DND-41 (cell line): ENCODE results near the gene ANXA8L1.
"Not testable (repeated sequence)": the region's sequence is repeated elsewhere in the genome, so short reads cannot be mapped to it uniquely, and the experiment has no call there.

Experiments used
- ATAC-seq: fragments of 200-7000 bp; cut with Tn5 transposase; 3 replicates; pipeline ENCODE4 v1.9.1; 2021; ENCODE audit warnings: low read depth; ENCODE audit not compliant: insufficient read depth
- DNase-seq: peaks from one replicate; pipeline ENCODE4 v3.0.0-alpha.2; 2020
- H2AFZ ChIP-seq: 2 replicates; pipeline ENCODE4 v1.6.0; 2012; ENCODE audit warnings: low read depth, low read length
- H3K27ac ChIP-seq: 2 replicates; pipeline ENCODE4 v1.5.1; 2012; ENCODE audit warnings: low read length, inconsistent platforms
- H3K27me3 ChIP-seq: fragments of 200-600 bp; sonication (generic); 2 replicates; pipeline ENCODE4 v1.6.0; 2012; ENCODE audit warnings: low read length, mild to moderate bottlenecking, inconsistent platforms; ENCODE audit not compliant: insufficient read depth, poor library complexity
- H3K36me3 ChIP-seq: 2 replicates; pipeline ENCODE4 v1.5.1; 2012; ENCODE audit warnings: low read length, inconsistent platforms; ENCODE audit not compliant: insufficient read depth
- H3K4me1 ChIP-seq: 2 replicates; pipeline ENCODE4 v1.5.1; 2012; ENCODE audit warnings: mild to moderate bottlenecking, low read length; ENCODE audit not compliant: insufficient read depth
- H3K4me2 ChIP-seq: 2 replicates; pipeline ENCODE4 v1.6.0; 2012; ENCODE audit warnings: mild to moderate bottlenecking, moderate library complexity, low read length, inconsistent platforms; ENCODE audit not compliant: insufficient read depth
- H3K4me3 ChIP-seq, 2 experiments: fragments of 200-600 bp in 1 of 2; shearing (Covaris generic) in 1 of 2; 2 replicates each; pipeline ENCODE4 v1.5.1; 2012 to 2016; ENCODE audit warnings: inconsistent platforms in 2 of 2, low read length in 2 of 2, mild to moderate bottlenecking in 2 of 2, low read depth in 1 of 2, moderate library complexity in 1 of 2
- H3K79me2 ChIP-seq: 2 replicates; pipeline ENCODE4 v1.6.0; 2012; ENCODE audit warnings: low read length, inconsistent platforms; ENCODE audit not compliant: insufficient read depth
- H3K9ac ChIP-seq: 2 replicates; pipeline ENCODE4 v1.6.0; 2012; ENCODE audit warnings: low read depth, mild to moderate bottlenecking, inconsistent platforms, low read length, moderate library complexity
- H3K9me3 ChIP-seq: 2 replicates; pipeline ENCODE4 v1.5.1; 2012; ENCODE audit warnings: low read length, moderate library complexity, mild to moderate bottlenecking, inconsistent platforms; ENCODE audit not compliant: insufficient read depth, severe bottlenecking
- H4K20me1 ChIP-seq: 2 replicates; pipeline ENCODE4 v1.6.0; 2012; ENCODE audit warnings: low read length; ENCODE audit not compliant: insufficient read depth
- CTCF ChIP-seq: IDR thresholded peaks from 2 replicates; pipeline ENCODE4 v1.5.1; 2012; ENCODE audit warnings: borderline replicate concordance, low read length, moderate library complexity, mild to moderate bottlenecking; ENCODE audit not compliant: poor library complexity, severe bottlenecking; ENCODE audit errors: extremely low read depth
- EZH2 ChIP-seq: IDR thresholded peaks from 3 replicates; pipeline ENCODE4 v1.6.1; 2012; ENCODE audit warnings: borderline replicate concordance, low read depth, mild to moderate bottlenecking, moderate library complexity, low read length, inconsistent platforms; ENCODE audit not compliant: severe bottlenecking

ANXA8L1 gene

GRCh38 chr10:46328853-46329689 is 46.5 kb upstream of the ANXA8L1 start:
- H3K27ac ChIP-seq: no peak overlapping the region

GRCh38 chr10:46329690-46330016 is 45.9 kb upstream of the ANXA8L1 start:
- no peaks in the 10 kb centered on the region for H4K20me1 ChIP-seq
- no peak overlapping the region for H3K9ac ChIP-seq
- no peak overlapping the region for H3K4me2 ChIP-seq
- H3K27me3 ChIP-seq: peaks cover 10% of the 10 kb centered on the region
- H3K9me3 ChIP-seq: no peaks in the 10 kb centered on the region
- no peaks in the 10 kb centered on the region for H3K4me1 ChIP-seq
- no peaks in the 10 kb centered on the region for H3K79me2 ChIP-seq
- ATAC-seq (no peak), DNase-seq (no peak)
- H3K36me3 ChIP-seq: no peaks in the 10 kb centered on the region
- H3K4me3 ChIP-seq: no peak overlapping the region
- TF ChIP-seq CTCF (no peak), EZH2 (no peak)
- H2AFZ ChIP-seq: no peak overlapping the region
- no peak overlapping the region for H3K27ac ChIP-seq

More at GRCh38 chr10:46328853-46329689, 46.5 kb upstream of the ANXA8L1 start:
- no peak for DNase-seq
- Histone ChIP-seq H3K9me3 (no peaks in the 10 kb centered on the region), H2AFZ (no peak overlapping the region), H3K27me3 (peaks cover 11% of the 10 kb centered on the region), H3K9ac (no peak overlapping the region), H3K4me1 (no peaks in the 10 kb centered on the region), H3K4me3 (no peak overlapping the region), H4K20me1 (no peaks in the 10 kb centered on the region), H3K4me2 (no peak overlapping the region), H3K36me3 (no peaks in the 10 kb centered on the region), H3K79me2 (no peaks in the 10 kb centered on the region)
- no peak for ATAC-seq
- TF ChIP-seq EZH2: no peak
- no peak for TF ChIP-seq CTCF

GRCh38 chr10:46330894-46331293 is 44.7 kb upstream of the ANXA8L1 start:
- Histone ChIP-seq H3K36me3 (no peaks in the 10 kb centered on the region), H4K20me1 (no peaks in the 10 kb centered on the region), H3K27ac (no peak overlapping the region), H3K79me2 (no peaks in the 10 kb centered on the region), H3K4me2 (no peak overlapping the region), H3K4me1 (no peaks in the 10 kb centered on the region), H3K4me3 (no peak overlapping the region), H2AFZ (no peak overlapping the region), H3K9me3 (no peaks in the 10 kb centered on the region), H3K9ac (no peak overlapping the region), H3K27me3 (peaks cover 10% of the 10 kb centered on the region)
- no peak for ATAC-seq
- no peak for TF ChIP-seq EZH2
- no peak for TF ChIP-seq CTCF
- no peak for DNase-seq

GRCh38 chr10:46365484-46365883 is 10.1 kb upstream of the ANXA8L1 start:
- not testable (repeated sequence) for H3K36me3 ChIP-seq, DNase-seq, H3K9ac ChIP-seq, H3K27ac ChIP-seq, H3K4me3 ChIP-seq, H3K9me3 ChIP-seq, H3K4me1 ChIP-seq, H2AFZ ChIP-seq, H4K20me1 ChIP-seq, H3K4me2 ChIP-seq, ATAC-seq, H3K79me2 ChIP-seq, H3K27me3 ChIP-seq

- not testable (repeated sequence) for H4K20me1 ChIP-seq, H3K4me2 ChIP-seq, ATAC-seq, H3K9ac ChIP-seq, DNase-seq, H3K4me1 ChIP-seq, H3K36me3 ChIP-seq, H3K4me3 ChIP-seq, H3K27me3 ChIP-seq, H3K9me3 ChIP-seq, H3K79me2 ChIP-seq, H2AFZ ChIP-seq, H3K27ac ChIP-seq
These were observed 8.4 kb upstream of the ANXA8L1 start for GRCh38 chr10:46367209-46367608.

GRCh38 chr10:46367666-46368240 is 7.8 kb upstream of the ANXA8L1 start:
- H2AFZ ChIP-seq, H3K4me3 ChIP-seq, H3K4me1 ChIP-seq, H3K27ac ChIP-seq, H3K36me3 ChIP-seq, H4K20me1 ChIP-seq, H3K4me2 ChIP-seq, H3K79me2 ChIP-seq, H3K9ac ChIP-seq, ATAC-seq, H3K9me3 ChIP-seq, H3K27me3 ChIP-seq, DNase-seq: not testable (repeated sequence)
